GM19328 (cell line): Measurements from ENCODE around the gene JAZF1.
A peak's percentile ranks its signal among the peaks of the same experiment; 100 is the strongest.

Experiments
- ATAC-seq: cut with Tn5 transposase; IDR thresholded peaks from one replicate; pipeline ENCODE4 v1.9.1; 2021; ENCODE audit warnings: mild to moderate bottlenecking, moderate library complexity; ENCODE audit not compliant: unreplicated experiment

JAZF1 gene

GRCh38 chr7:28052933-28053332, 127.7 kb downstream of the JAZF1 start:
- ATAC-seq = no peak

DNA sequence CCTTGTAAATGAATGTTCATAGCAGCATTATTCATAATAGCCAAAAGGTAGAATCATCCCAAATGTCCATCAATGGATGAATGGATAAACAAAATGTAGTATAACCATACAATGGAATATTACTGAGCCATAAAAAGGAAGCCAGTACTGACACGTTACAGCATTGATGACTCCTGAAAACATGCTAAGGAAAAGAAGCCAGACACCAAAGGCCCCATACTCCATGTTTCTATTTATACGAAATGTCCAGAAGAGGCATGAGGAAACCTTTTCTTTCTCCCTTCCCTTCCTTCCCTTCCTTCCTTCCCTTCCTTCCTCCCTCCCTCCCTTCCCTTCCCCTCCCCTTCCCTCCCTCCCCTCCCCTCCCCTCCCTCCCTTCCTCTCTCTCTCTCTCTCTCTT, 131.9 kb downstream of the JAZF1 start:
- ATAC-seq = no peak

GRCh38 chr7:28046035-28046434, 134.6 kb downstream of the JAZF1 start:
- ATAC-seq = no peak

- ATAC-seq = no peak
These were observed 135.0 kb downstream of the JAZF1 start for GRCh38 chr7:28045592-28045991.

GRCh38 chr7:28044825-28045224, 135.8 kb downstream of the JAZF1 start:
- ATAC-seq = no peak

DNA sequence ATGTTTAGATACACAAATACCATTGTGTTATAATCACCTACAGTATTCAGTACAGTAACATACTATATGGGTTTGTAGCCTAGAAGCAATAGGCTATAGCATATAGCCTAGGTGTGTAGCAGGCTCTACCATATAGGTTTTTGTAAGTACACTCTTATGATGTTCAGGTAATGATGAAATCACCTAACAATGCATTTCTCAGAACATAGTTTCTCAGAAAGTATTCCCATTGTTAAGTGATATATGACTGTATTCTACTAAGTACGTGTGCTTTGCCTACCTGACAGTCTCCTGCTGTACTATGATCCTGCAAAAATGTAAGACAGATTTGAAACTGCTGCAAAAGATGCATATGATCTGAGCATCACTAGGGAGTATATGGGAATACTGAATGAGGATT, 137.9 kb downstream of the JAZF1 start:
- ATAC-seq = no peak

DNA sequence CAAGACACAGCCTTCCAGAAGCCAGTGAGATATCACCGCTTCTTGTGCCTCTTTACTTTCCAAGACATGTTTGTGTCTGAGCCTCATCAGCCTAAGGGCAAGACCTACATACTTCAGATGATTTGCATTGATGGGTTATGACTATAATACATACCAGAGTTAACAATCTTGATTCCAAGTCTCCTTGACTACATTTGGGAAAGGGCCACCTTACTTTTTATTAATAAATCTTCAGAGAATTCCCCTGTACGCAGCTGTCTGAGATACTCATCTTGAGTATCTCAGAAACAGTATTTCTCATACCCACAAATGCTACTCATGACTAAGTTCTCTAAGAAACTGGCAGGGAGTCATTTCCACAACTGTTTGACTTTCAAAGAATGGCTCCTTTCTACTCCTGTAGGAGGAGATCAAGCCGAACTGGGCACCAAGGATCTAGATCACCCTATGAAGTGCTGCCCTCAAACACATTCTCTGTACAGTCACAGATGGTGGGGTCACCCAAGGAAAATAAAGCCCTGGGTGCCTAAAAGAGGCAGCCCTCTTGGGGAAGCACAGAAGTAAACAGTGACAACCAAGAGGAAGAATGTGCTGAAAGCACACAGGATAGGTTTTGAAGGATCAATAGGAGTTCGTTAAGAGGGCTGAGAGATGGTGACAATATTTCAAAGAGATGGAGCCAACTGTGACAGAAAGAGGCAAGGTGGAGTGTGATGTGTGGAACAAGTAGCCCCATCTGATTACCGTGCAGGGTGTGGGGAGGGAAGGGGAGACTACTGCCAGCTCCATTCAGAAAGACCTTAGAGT, 138.9 kb downstream of the JAZF1 start:
- ATAC-seq = no peak

DNA sequence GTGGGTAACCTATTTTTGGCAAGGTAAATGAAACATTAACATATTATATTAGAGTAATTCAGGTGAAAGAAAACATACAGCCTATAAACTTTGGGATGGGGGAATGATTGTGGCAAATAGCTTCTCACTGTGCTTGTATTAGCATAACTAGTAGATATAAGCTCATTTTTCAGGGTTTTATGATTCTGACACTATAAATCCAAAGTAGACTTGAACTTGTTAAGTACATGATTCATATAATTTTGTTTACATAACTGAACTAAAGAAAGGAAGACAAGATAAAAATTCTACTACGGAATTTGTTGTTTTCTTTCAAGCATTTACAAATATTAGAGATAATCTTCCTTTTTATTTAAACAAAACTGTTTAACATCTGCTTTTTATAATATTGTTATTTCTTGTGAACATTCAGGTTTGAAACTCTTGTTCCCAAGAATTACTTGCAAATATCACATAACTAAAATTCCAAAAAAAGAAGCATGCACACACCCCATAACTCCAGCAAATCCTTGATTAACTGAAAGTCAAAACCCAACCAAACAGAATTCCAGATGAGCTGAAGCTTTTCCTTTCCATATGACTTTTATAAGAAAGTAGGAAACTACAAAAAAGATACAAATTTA, 142.3 kb downstream of the JAZF1 start:
- ATAC-seq = no peak

GRCh38 chr7:28037220-28038010, 143.2 kb downstream of the JAZF1 start:
- peak; percentile 64 for ATAC-seq

DNA sequence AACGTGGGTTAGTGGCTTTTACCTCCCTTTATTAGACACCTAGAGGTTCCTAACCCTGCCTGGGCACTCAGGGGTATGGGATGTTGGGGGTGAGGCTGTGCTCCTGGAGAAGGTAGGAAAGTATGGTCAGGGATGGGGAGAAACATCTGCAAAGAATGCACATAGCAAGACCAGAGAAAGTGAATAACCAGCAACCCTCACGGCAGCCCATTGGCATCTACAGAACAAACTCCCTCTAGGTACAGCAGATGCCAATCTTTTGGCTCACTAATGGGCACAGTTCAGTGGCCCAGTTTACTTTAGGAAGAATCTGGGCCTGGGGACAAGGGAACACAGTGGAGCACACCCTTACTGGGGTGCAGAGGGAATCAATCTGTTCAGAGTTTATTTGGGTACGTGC, 143.9 kb downstream of the JAZF1 start:
- ATAC-seq = no peak

DNA sequence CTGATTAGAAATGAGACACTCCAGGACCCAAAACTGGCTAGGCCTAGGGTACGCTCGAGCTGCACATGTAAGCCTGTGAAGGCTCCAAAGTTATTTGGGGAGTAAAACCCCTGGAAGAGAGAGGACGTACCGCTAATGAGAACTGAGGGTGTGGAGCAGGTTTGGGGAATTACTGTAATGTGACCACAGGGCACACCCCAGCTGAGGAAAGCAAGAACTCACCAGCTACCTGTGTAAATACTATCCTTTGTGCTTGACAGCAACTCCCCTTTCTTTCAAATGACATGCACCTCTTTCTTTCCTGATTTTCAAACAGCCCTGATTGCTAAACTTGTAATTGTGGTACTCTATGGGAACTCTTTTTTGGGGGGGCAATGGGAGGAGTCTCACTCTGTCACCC, 147.2 kb downstream of the JAZF1 start:
- no peak for ATAC-seq

DNA sequence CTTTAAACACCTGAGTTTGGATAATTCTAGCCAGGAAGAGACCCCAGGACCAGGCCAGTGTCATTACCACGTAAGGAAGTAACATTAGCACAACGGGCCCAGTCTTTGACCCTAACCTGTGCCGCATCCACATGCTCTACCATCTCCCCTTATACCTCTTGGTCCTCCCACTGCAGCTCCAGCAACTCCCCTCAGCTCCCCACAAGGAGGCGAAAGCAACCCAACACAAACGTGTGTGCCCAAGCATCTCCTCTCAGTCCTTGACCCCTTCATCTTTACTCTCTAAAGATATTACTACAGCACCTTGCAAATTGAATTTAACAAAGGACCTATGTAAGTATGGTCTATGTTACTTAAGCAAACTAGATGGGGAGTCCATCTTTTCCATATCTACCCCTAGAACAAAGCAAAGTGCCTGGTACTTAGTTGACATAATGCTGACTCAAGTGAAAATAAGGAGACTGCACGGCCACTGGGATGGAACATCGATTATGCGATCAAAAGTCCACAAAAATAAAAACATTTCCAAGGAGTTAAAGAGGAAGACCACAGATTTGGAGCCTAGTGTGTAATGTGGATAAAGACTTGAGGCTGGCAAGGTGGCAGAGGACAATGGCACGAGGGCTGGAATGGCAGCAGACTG, 147.7 kb downstream of the JAZF1 start:
- no peak for ATAC-seq

DNA sequence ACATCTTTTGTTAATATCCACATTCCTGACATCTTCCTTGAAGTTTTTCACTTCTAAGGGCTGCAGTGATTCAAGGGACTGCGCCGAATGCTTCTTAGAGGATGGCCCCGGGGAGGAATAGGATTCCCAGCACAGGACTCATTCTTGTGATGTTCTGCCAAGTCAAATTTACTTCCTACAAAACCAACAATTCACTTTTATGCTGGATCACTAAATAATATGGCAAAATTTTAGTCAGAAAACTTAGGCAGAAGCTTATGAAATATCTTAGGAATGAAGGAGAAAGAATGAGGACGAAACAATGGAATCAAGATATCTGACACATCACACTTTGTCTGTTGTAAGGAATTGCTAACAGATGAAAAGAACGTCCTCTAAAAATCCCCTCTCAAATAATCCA, 151.5 kb downstream of the JAZF1 start:
- no peak for ATAC-seq

DNA sequence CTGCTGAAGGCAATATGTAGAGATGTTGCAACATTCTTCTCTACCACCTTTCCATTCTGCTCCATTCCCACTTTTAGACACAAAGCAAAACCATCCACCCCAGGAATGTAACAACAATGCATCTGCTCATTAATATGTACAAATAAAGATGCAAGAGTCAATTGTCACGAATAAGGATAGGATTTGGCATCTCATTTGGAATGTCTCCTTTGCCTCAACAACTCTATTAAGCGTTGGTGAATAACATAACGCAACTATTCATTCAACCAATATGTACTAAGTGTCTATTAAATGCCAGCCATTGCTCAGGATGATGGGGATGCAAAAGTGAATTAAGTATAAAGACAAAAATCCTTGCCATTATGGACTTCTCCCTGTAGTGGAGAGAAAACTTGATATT, 152.1 kb downstream of the JAZF1 start:
- no peak for ATAC-seq

- ATAC-seq = no peak
These were observed 154.4 kb downstream of the JAZF1 start for GRCh38 chr7:28026237-28026636.

- no peak for ATAC-seq
These were observed 155.7 kb downstream of the JAZF1 start for GRCh38 chr7:28024786-28025334.

DNA sequence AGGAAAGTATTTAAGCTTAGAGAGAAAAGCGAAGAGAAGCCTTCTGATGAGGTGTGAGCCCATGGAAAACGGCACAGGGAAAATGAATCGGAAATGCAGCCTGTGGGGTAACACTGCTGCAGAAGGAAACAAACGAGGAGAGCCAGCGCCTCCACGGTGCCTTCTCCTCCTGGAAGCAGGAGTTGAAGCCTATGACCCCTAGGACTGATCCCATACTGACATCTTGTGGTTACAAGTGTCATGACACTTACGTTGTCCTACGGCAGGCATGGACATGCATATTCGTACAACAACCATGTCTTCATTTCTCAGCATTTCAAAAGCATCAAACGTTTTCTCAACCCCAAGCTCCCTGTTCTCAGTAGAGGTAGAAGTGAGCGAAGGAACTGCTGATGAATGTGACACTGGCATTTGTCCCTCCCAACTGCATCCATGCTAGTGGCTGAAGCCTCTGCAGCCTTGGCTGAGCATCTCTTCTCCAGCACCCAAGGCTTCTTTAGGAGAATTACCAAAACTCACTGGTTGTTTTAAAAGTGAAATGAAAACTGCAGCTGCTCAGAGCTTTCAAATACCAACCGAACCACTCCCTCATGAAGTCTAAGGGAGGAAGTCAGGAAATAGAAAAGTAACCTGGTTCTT, 160.2 kb downstream of the JAZF1 start:
- no peak for ATAC-seq

DNA sequence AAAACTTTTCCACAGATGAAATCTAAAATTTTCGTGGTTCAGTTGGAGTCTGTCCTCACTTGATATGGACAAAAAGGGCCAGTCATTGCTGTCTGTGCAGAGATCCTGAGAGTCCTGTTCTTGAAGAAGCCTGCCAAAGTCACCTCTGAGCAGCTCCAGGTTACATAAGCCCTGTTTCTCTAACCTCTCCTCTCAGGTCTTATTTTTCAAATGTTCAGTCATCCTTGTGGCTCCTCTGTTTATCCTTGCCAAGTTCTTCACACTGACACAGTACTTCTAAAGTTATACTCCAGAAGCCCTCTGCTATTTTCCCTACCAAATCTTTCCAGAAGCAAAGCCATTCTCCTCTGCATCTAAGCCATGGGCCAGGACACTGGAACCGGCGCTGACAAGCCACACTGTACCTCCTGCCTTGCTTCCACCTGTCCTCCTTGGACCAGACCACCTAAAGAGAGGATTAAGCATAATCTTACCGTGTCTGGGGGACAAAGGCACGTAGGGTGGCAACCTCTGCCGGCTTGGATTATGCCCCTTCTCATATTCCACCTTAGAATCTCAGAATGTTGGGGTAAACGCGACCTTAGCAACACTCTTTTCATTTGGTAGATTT, 161.6 kb downstream of the JAZF1 start:
- no peak for ATAC-seq

DNA sequence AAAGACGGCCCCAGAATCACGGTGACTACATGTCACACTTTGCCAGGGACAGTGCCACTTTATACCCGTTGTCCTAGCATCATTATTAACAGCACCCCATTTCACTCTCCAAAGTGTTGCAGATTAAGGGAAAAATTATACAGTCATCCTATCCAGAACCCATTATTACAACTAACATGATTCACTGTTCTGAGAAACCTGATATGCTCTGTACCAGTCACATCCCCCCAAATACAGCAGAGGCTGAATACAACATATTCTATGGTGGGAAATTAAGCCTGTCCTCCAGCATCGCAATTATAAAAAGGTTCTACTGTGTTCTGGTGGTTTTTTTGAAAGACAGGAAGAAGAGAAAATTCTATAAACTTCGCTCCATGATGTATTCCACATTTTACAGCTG, 162.1 kb downstream of the JAZF1 start:
- no peak for ATAC-seq

- no peak for ATAC-seq
These were observed 162.6 kb downstream of the JAZF1 start for GRCh38 chr7:28018020-28018419.
